Heart left ventricle (tissue), 16 donors: ENCODE results near the gene CFAP206. TPM values are rescaled to one million over a fixed set of nuclear protein-coding genes. Genes with fewer than 3 reads are reported as not detected.

ENCODE experiments used
- ATAC-seq, 4 donors: fragments of 200-7000 bp; cut with Tn5 transposase; one replicate each; pipeline ENCODE4 v1.9.1; 2020 to 2022; ENCODE audit warnings: moderate library complexity in 4 of 4, mild to moderate bottlenecking in 3 of 4, moderate number of reproducible peaks in 1 of 4
- DNase-seq, 5 donors: peaks; one replicate each; pipeline ENCODE4 v3.0.0-alpha.2; 2020
- H3K27ac ChIP-seq, 12 donors: fragments of 200-600 bp; sonication (generic) in 4 of 12; one replicate each; pipeline versions ENCODE4 v1.5.0 to v1.8.0; 2016 to 2022; ENCODE audit warnings: mild to moderate bottlenecking in 2 of 12
- H3K27me3 ChIP-seq, 9 donors: fragments of 200-600 bp; sonication (generic) in 2 of 9; one replicate each; pipeline versions ENCODE4 v1.5.1 to v1.8.0; 2016 to 2022; ENCODE audit warnings: mild to moderate bottlenecking in 3 of 9
- H3K36me3 ChIP-seq, 9 donors: fragments of 200-600 bp; sonication (generic) in 2 of 9; one replicate each; pipeline versions ENCODE4 v1.5.0 to v1.8.0; 2018 to 2022; ENCODE audit warnings: mild to moderate bottlenecking in 2 of 9
- H3K4me1 ChIP-seq, 12 donors: fragments of 200-600 bp; sonication (generic) in 4 of 12; one replicate each; pipeline versions ENCODE4 v1.5.0 to v1.8.0; 2016 to 2022; ENCODE audit warnings: mild to moderate bottlenecking in 3 of 12
- H3K4me3 ChIP-seq, 12 donors: fragments of 200-600 bp; sonication (generic) in 4 of 12; one replicate each; pipeline versions ENCODE4 v1.5.0 to v1.8.0; 2017 to 2022; ENCODE audit warnings: mild to moderate bottlenecking in 9 of 12, moderate library complexity in 4 of 12
- H3K9me3 ChIP-seq, 12 donors: fragments of 200-600 bp; sonication (generic) in 4 of 12; one replicate each; pipeline versions ENCODE4 v1.5.0 to v1.8.0; 2016 to 2022; ENCODE audit warnings: mild to moderate bottlenecking in 1 of 12
- POLR2A ChIP-seq, 2 donors: fragments of 450-650 bp; IDR thresholded peaks; one replicate each; pipeline ENCODE4 v1.6.1; 2017; ENCODE audit warnings: antibody characterized with exemption in 2 of 2, mild to moderate bottlenecking in 2 of 2, moderate library complexity in 2 of 2
- WGBS, 4 donors: extraction: QIAGEN DNeasy Blood & Tissue Kit in 2 of 4; methylation state at CpG; one replicate each; pipeline versions ENCODE4 v1.1.5 to v1.1.7; 2013 to 2018; 5-methylcytosine and 5-hydroxymethylcytosine counted together
- intact Hi-C, 10 donors: fragments of 100-400 bp; cut with DNase I; formaldehyde crosslinking; loops; one replicate each; pipeline versions ENCODE4 v1.11.1 to v1.14.2; 2022
- polyA plus RNA-seq, 2 donors: library from polyadenylated mRNA; stranded (reverse); fragments of 200-250 nt; gene quantifications; one replicate each; pipeline ENCODE4 v1.2.3, GENCODE V29; 2013
- total RNA-seq, 9 donors: library from RNA; depleted of rRNA in 2 of 9; stranded (reverse); fragments of >200 nt in 2 of 9; fragmentation: NEBNext Ultra II Directional in 3 of 9; extraction: Animal tissue kit (Norgen Biotek cat#: 25700) in 3 of 9; gene quantifications; one replicate each; pipeline versions ENCODE4 v1.1.0 to v1.2.4, GENCODE V29; 2016 to 2023
- TF ChIP-seq, protein P1 (sequence below), 12 donors: fragments of 200-600 bp; sonication (generic) in 4 of 12; IDR thresholded peaks; one replicate each; pipeline versions ENCODE4 v1.5.0 to v1.8.0; 2018 to 2022; ENCODE audit warnings: antibody characterized with exemption in 12 of 12, mild to moderate bottlenecking in 5 of 12
- donor health status: ischemic (EF 13 %, LVEDD 7.1; RV severe dilation, severe dysfunction).
- donor health status: healthy with polysubstance abuse.
- donor health status: DM: no; HTN: yes; CAD: no.
- donor health status: DM: no; HTN: no; CAD: no.
- donor health status: ischemic (EF 25% LVEDD 6.9; RV normal size, moderate dysfunction).
- donor health status: ischemic (EF 25% LVEDD 5.7; RV mildly dilated, moderate dysfunction).
- donor health status: healthy.
- donor health status: DM: yes; HTN: yes; CAD: no.
- donor health status: ischemic (EF 35%, LVEDD 5.7; RV mildly dilated, moderate dysfunction).
- donor health status: nonischemic (EF 11% LVEDD 7.7; RV severe dilation, severe dysfunction).
- donor health status: DM: yes; HTN: yes; CAD: no.
- donor health status: PGD.
- donor health status: ischemic (EF 29% LVEDD 5.4; RV normal size, mild dysfunction).
- donor health status: nonischemic (EF 23%, LVEDD 6.1; RV moderate dilation, normal function).

CFAP206 gene
- total and polyA plus RNA-seq, 11 donors = 0.12 to 0.41 (median 0.23) TPM; not detected in 2

DNA sequence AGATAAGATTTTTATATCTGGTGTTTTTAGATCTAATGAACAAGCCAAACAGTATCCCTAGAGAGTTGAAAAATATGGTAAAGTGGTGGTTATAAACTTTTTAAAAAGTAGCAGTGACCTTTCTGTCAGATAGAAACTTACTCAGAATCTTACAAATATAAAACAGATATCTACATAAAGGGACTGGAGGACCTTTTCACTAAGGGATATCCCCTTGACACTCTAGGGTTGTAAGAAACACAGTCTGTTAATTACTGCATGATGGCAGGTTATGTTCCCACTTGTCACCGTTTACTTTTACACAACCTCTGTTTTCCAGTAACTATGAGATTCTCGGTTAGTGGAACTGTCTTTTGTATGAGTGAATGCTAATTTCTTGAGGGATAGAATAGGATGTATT is 11.5 kb downstream of the CFAP206 start:
- no peaks in the 10 kb centered on the region for H3K36me3 ChIP-seq
- intact Hi-C loops = no loop called here
- H3K4me3 ChIP-seq = no peak overlapping the region
- H3K27me3 ChIP-seq = no peaks in the 10 kb centered on the region
- WGBS, 4 donors = 92 to 95% (median 93%) methylated on average over 2 of the region's 2 CpGs
- H3K27ac ChIP-seq = no peak overlapping the region
- no peak for TF ChIP-seq POLR2A (IDR thresholded peaks at IDR 0.05)
- TF ChIP-seq, protein P1, sequence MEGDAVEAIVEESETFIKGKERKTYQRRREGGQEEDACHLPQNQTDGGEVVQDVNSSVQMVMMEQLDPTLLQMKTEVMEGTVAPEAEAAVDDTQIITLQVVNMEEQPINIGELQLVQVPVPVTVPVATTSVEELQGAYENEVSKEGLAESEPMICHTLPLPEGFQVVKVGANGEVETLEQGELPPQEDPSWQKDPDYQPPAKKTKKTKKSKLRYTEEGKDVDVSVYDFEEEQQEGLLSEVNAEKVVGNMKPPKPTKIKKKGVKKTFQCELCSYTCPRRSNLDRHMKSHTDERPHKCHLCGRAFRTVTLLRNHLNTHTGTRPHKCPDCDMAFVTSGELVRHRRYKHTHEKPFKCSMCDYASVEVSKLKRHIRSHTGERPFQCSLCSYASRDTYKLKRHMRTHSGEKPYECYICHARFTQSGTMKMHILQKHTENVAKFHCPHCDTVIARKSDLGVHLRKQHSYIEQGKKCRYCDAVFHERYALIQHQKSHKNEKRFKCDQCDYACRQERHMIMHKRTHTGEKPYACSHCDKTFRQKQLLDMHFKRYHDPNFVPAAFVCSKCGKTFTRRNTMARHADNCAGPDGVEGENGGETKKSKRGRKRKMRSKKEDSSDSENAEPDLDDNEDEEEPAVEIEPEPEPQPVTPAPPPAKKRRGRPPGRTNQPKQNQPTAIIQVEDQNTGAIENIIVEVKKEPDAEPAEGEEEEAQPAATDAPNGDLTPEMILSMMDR (IDR thresholded peaks at IDR 0.05) = no peak
- no peaks in the 10 kb centered on the region for H3K4me1 ChIP-seq
- H3K9me3 ChIP-seq = no peaks in the 10 kb centered on the region
- DNase-seq (no peak), ATAC-seq (no peak)

DNA sequence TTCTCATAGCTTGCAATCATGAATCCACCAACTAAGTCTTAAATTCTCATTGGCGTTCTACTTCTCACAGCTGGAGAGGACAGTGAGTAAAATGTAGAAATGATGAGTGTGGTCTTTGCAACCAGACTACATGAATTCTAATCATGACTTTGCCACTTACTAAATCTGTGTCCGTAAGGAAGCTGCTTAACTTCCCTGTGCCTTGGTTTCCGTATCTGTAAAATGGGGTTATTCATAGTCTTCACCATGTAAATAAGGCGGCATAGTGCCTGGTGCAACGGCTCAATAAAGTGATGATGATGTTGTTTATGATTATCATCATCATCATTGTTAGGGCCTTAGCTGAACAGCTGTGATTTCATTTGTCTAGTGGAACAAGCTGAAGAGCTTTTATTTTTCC is 12.6 kb downstream of the CFAP206 start:
- TF ChIP-seq, protein P1 (IDR thresholded peaks at IDR 0.05) = no peak
- no peak for TF ChIP-seq POLR2A (IDR thresholded peaks at IDR 0.05)
- Histone ChIP-seq H3K9me3 (no peaks in the 10 kb centered on the region), H3K4me1 (no peaks in the 10 kb centered on the region), H3K4me3 (no peak overlapping the region), H3K36me3 (no peaks in the 10 kb centered on the region), H3K27ac (no peak overlapping the region), H3K27me3 (no peaks in the 10 kb centered on the region)
- 87 to 93% (median 93%) methylated on average over 5 of the region's 5 CpGs for WGBS, 4 donors
- DNase-seq = no peak
- ATAC-seq = no peak
- intact Hi-C loops = no loop called here

DNA sequence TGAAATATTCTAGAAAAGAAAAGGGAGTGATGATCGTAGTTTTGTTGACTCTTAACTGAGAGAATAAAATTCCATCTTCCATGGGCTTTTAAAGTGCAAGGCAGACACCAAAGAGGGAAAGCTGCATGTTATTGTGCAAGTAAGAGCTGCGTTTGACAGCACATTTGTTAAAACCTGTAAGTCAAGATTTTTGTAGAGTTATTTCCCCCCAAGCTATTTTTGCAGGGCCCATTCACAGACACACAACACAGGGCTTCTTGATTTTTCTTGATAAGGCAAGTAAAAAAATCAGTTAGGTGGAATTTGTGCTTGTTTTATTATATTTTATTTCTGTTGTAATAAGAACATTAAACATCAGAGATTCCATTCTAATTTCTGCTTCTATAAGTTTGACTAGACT is 13.8 kb downstream of the CFAP206 start:
- H3K27ac ChIP-seq = no peak overlapping the region
- no peaks in the 10 kb centered on the region for H3K9me3 ChIP-seq
- WGBS, 4 donors = 72 to 90% (median 76%) methylated on average over 2 of the region's 2 CpGs
- H3K4me3 ChIP-seq = no peak overlapping the region
- no peak for ATAC-seq
- intact Hi-C loops = no loop called here
- no peak for TF ChIP-seq POLR2A (IDR thresholded peaks at IDR 0.05)
- TF ChIP-seq, protein P1 (IDR thresholded peaks at IDR 0.05) = no peak
- no peaks in the 10 kb centered on the region for H3K27me3 ChIP-seq
- H3K36me3 ChIP-seq = no peaks in the 10 kb centered on the region
- H3K4me1 ChIP-seq = no peaks in the 10 kb centered on the region
- DNase-seq = no peak

DNA sequence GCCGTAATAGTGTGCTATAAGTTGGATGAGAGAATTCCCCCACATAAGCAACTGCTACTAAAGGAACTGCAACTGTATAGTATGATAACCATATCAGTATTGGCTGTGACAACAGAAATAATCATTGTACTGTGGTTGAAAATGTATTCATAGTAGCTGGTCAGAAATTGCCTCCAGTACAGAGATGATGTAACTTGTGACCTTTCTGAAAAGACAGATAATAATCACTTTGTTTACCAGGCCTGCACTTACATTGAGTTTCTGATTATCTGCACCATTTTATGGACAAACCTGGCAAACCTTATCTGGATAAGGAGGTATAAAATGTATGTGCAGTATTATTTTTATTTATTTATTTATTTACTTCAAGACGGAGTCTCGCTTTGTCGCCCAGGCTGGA is 19.0 kb downstream of the CFAP206 start:
- no peaks in the 10 kb centered on the region for H3K27me3 ChIP-seq
- H3K4me1 ChIP-seq = no peaks in the 10 kb centered on the region
- no peaks in the 10 kb centered on the region for H3K36me3 ChIP-seq
- intact Hi-C loops = no loop called here
- H3K27ac ChIP-seq = no peak overlapping the region
- DNase-seq (no peak), ATAC-seq (no peak)
- 93 to 99% (median 95%) methylated on average over 4 of the region's 4 CpGs for WGBS, 4 donors
- no peak for TF ChIP-seq POLR2A (IDR thresholded peaks at IDR 0.05)
- TF ChIP-seq, protein P1 (IDR thresholded peaks at IDR 0.05) = no peak
- no peaks in the 10 kb centered on the region for H3K9me3 ChIP-seq
- no peak overlapping the region for H3K4me3 ChIP-seq
